ENCODE results near the gene CXCL13. TPM values are rescaled to one million over a fixed set of nuclear protein-coding genes. Genes with fewer than 3 reads are reported as not detected.
"Not testable (repeated sequence)": the region's sequence is repeated elsewhere in the genome, so short reads cannot be mapped to it uniquely, and the experiment has no call there.

CXCL13 gene
- total RNA-seq, 4 donors from 2014 or later, result 1.1 TPM; not detected in 3

DNA sequence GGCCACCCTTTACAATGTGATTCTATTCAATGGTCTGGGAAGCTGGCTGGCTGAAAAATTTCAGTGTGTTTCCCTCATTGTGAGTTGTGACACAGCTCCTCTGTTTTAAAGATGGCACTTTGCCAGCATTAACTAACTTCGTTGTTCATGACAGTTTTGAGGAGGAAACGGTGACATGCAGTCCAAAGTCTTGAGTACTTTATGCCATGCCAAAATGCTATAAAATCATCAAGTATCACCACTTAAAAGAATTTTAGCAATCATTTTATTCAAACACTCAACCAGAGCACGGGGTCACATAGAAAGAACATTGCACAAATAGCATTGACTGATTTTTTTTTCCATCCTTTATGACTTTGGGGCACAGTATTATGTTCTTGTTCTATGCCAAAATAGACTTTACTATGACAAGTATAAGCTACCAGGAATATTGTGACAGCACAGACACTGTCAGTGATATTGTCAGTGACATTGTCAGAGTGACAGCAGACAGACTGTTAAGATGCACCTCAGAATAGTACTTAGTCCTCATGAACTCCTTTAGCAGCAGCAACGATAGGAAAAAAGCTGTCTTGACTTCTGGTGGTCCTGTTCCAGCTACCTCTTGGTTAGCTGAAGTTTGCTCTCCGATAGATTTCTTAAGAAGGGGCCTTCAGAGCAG, 46.7 kb downstream of the CXCL13 start:
- H3K4me1 ChIP-seq, result no peaks in the 10 kb centered on the region
- no peaks in the 10 kb centered on the region for H3K27me3 ChIP-seq
- no peak for DNase-seq
- no peak overlapping the region for H3K27ac ChIP-seq
- no peaks in the 10 kb centered on the region for H3K9me3 ChIP-seq
- intact Hi-C loops (cut with DNase I; ENCODE audit: low total_unique reads), result no loop called here
- no peak for TF ChIP-seq POLR2A (IDR thresholded peaks at IDR 0.05)
- TF ChIP-seq, protein P1, sequence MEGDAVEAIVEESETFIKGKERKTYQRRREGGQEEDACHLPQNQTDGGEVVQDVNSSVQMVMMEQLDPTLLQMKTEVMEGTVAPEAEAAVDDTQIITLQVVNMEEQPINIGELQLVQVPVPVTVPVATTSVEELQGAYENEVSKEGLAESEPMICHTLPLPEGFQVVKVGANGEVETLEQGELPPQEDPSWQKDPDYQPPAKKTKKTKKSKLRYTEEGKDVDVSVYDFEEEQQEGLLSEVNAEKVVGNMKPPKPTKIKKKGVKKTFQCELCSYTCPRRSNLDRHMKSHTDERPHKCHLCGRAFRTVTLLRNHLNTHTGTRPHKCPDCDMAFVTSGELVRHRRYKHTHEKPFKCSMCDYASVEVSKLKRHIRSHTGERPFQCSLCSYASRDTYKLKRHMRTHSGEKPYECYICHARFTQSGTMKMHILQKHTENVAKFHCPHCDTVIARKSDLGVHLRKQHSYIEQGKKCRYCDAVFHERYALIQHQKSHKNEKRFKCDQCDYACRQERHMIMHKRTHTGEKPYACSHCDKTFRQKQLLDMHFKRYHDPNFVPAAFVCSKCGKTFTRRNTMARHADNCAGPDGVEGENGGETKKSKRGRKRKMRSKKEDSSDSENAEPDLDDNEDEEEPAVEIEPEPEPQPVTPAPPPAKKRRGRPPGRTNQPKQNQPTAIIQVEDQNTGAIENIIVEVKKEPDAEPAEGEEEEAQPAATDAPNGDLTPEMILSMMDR (IDR thresholded peaks at IDR 0.05), result no peak
- no peak overlapping the region for H3K4me3 ChIP-seq
- H3K36me3 ChIP-seq, result no peaks in the 10 kb centered on the region

DNA sequence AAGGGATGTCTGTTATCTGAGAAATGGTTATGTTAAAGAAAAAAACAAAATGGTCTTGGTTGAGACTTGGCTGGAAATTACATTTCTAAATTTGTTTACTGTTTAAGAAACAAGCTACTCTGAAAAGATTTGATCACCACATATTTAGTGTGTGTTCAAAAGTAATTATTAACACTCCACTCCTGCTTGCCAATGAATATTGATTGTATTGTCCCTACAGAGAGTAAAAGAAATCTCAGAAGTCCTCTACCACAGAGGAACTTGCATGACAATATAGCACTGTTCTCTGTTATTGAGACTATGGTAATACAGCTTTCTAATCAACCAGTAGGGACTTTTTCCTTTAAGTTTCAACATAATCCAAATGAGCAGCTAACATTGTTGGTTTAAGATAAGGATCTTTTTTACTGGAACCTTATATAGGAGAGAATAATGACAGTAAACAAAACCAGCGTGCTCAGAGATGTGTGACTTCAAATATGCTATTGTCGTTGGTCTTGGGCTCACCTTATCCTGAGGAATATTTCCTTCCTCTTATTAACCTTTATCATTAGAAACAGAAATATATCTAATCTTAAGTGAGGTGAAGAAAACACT, 47.6 kb downstream of the CXCL13 start:
- TF ChIP-seq, protein P1 (IDR thresholded peaks at IDR 0.05), result no peak
- no peak for TF ChIP-seq POLR2A (IDR thresholded peaks at IDR 0.05)

DNA sequence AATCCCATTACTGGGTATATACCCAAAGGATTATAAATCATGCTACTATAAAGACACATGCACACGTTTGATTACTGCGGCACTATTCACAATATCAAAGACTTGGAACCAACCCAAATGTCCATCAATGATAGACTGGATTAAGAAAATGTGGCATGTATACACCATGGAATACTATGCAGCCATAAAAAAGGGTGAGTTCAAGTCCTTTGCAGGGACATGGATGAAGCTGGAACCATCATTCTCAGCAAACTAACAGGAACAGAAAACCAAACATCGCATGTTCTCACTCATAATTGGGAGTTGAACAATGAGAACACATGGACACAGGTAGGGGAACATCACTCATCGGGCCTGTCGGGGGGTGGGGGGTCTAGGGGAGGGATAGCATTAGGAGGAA, 54.7 kb downstream of the CXCL13 start:
- H3K4me1 ChIP-seq; H3K4me3 ChIP-seq; H3K27ac ChIP-seq; H3K9me3 ChIP-seq; DNase-seq; H3K36me3 ChIP-seq; H3K27me3 ChIP-seq; intact Hi-C loops (cut with DNase I; ENCODE audit: low total_unique reads): not testable (repeated sequence)

More for the DNA sequence above, 47.6 kb downstream of the CXCL13 start:
- Histone ChIP-seq H3K9me3 (no peaks in the 10 kb centered on the region), H3K4me3 (no peak overlapping the region), H3K36me3 (no peaks in the 10 kb centered on the region), H3K27me3 (no peaks in the 10 kb centered on the region), H3K27ac (no peak overlapping the region), H3K4me1 (no peaks in the 10 kb centered on the region)
- DNase-seq, result no peak
- intact Hi-C loops (cut with DNase I; ENCODE audit: low total_unique reads), result no loop called here

Other genes with a start within 250 kb of the CXCL13 start
- 10 to 100 TPM in 3 of 4 donors, 1 to 10 TPM in 1; 6.7 to 63.2 (median 45.9) TPM for gene CNOT6L, start 213.5 kb downstream of the CXCL13 start, total RNA-seq